Epithelial cell of prostate (primary cell): ENCODE data around the gene VCAN.
A peak's percentile ranks its signal among the peaks of the same experiment; 100 is the strongest.

Experiments used
- DNase-seq: peaks from one replicate; pipeline ENCODE4 v3.0.0-alpha.2; 2011; ENCODE audit warnings: low read depth, low spot score
- H3K27ac ChIP-seq: fragments of 450-650 bp; 2 replicates; pipeline ENCODE4 v1.5.1; 2017; ENCODE audit warnings: mild to moderate bottlenecking

Gene VCAN

DNA sequence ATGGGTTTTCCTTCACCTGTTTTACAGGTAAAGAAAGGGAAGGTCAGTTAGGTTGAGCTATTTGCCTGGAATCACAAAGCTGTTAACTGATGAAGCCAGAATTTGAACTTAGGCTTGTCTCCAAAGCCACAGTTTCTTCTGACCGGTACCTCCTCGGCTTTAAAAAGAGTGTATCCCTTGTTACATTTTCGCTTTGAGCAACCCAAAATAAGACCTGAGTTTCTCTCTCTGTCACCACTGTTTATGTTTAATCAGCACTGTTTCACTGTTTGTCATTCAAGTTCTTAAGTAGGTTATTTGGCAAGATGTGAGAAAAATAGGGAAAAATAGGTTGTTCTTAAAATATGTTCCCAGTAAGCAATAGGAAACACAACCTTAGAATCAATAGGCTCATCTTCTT lies 84.6 kb downstream of the VCAN start:
- no peak for DNase-seq
- no peak overlapping the region for H3K27ac ChIP-seq

DNA sequence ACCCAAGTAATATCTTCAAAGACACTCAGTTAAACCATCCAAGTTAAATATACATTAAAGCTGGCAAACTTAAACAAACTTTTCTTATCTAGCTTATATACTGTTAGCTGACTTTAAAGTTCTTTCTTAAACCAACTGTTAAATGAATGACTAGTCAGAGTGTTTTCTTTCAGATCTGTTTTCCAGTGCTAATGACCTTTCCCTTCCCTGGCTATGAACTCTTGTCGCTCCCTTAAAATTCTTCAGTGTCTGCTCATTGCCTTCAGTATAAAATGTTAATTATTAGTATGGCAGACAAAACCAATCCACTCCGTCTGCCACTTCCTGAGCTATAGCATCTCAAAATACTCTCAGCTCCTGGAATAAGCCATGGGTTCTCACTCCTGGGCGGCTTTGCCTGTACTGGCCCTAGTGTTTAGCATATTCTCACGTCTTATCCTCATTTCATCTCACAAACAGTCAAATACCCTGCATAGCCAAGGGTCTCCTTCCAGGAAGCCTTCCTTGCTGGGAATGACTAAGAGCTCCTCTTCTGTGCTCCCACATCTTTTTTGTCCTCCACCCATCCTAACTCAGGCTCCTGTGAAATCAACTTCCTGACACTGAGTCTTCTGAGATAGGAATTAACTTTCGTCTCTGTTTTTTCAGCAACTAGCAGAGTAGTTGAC lies 87.7 kb downstream of the VCAN start:
- no peak overlapping the region for H3K27ac ChIP-seq
- no peak for DNase-seq

GRCh38 chr5:83562071-83562606 lies 90.6 kb downstream of the VCAN start:
- DNase-seq, result no peak
- H3K27ac ChIP-seq, result no peak overlapping the region

DNA sequence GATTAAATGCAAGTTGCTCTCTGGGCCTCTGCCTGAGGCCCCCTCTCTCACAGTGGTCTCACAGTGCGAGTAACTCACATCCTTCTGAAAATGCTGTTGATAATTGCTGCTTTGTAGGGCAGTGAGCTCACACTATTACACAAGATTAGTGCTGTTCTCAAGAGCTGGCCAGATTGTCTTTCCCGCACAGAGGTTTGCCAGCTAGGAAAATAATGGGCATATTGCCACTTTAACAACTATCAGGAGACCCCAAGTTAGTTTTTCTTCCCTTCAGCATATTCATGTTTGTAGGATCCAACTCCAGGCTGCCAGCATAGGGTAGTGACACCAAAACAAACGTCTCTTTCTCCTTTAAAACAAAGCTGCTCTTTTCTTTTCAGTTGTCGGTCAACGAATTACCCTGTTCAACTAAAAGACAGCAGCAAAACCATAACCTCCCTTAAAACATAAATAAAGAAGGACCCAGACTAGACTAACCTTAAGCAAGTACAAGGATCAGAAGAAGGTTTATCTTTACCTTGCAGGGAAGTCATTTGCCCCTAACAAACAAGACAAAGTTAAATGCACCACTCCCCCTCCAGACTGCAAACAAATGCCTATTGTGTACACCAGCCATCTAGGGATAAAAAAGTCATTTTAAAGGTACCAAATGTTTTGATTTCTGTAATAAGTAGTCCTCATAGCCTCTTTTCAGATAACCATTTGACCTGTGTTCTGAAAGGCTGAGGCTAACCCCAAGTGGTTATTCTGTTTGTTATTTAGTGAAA lies 91.4 kb downstream of the VCAN start:
- H3K27ac ChIP-seq, result no peak overlapping the region
- no peak for DNase-seq

GRCh38 chr5:83563631-83564030 lies 92.1 kb downstream of the VCAN start:
- peak overlapping the region; percentile 56 for H3K27ac ChIP-seq
- no peak for DNase-seq

GRCh38 chr5:83564069-83564749 lies 92.7 kb downstream of the VCAN start:
- peak overlapping the region; percentile 56 for H3K27ac ChIP-seq
- no peak for DNase-seq

GRCh38 chr5:83567741-83568140 lies 96.2 kb downstream of the VCAN start:
- peak overlapping the region; percentile 32 for H3K27ac ChIP-seq

DNA sequence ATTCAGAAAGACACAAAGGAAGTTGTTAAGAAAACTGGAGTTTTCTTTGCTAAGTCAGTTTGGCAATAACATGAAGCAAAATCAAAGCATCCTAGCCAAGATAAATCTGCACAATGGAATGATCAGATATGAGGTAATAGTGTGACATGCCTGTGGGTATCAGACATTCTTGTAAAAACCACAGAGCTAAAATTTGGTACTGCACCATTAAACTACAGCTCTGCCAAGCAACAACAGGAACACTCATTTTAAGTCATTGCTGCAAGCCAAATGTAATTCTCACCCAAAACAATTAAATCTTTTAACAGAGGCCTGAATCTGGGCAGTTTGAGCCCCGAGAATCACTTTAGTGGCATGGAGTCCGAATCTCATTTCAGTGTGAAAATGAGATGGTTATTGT lies 96.6 kb downstream of the VCAN start:
- peak overlapping the region; percentile 32 for H3K27ac ChIP-seq
- peak; percentile 36 for DNase-seq

More at GRCh38 chr5:83567741-83568140, 96.2 kb downstream of the VCAN start:
- DNase-seq, result no peak

- DNase-seq, result no peak
- no peak overlapping the region for H3K27ac ChIP-seq
These were observed 99.4 kb downstream of the VCAN start for GRCh38 chr5:83570916-83571315.

DNA sequence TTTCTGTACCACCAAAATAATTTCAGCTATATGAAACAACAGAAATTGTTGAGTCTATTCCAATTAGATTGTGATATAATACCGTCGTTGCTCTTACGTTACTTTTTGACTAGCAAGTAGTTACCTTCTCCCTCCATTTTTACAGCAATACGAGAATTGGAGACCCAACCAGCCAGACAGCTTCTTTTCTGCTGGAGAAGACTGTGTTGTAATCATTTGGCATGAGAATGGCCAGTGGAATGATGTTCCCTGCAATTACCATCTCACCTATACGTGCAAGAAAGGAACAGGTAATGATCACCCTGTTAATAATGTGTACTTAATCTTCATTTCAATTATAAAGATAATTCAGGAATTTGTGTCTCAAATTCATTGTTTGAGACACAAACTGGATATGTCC lies 100.7 kb downstream of the VCAN start:
- no peak overlapping the region for H3K27ac ChIP-seq
- DNase-seq, result no peak

GRCh38 chr5:83576341-83576740 lies 104.8 kb downstream of the VCAN start:
- DNase-seq, result no peak
- peak overlapping the region; percentile 26 for H3K27ac ChIP-seq

DNA sequence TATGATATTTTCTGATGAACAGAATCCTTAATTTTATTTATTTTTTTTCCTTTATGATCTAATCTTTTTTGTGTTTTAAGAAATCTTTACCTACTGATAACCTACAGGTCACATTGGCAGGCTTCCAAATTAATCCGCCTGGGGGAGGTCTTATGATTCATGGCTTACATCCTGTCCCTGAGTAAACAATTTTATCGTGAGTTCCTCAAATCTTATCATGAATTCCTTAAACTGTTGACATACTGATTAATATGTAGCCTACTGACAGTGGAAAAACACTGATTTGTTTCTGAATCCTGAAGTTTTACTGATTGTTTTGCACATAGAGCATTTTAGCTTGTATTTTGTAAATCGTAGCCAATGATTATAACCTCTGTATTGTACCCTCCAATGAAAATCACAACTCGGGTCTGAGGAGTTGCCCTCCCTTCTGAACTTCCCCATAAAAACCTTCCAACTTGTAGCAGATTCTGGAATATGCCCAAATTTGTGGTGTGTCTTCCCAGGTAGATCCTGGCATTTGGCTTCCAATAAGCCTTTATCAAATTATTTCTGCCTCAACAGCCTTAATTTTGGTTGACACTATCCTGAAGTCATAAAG lies 105.6 kb downstream of the VCAN start:
- H3K27ac ChIP-seq, result peak overlapping the region; percentile 26
- no peak for DNase-seq

- peak; percentile 41 for DNase-seq
- H3K27ac ChIP-seq, result peak overlapping the region; percentile 7
These were observed 112.3 kb downstream of the VCAN start for GRCh38 chr5:83583859-83584258.

DNA sequence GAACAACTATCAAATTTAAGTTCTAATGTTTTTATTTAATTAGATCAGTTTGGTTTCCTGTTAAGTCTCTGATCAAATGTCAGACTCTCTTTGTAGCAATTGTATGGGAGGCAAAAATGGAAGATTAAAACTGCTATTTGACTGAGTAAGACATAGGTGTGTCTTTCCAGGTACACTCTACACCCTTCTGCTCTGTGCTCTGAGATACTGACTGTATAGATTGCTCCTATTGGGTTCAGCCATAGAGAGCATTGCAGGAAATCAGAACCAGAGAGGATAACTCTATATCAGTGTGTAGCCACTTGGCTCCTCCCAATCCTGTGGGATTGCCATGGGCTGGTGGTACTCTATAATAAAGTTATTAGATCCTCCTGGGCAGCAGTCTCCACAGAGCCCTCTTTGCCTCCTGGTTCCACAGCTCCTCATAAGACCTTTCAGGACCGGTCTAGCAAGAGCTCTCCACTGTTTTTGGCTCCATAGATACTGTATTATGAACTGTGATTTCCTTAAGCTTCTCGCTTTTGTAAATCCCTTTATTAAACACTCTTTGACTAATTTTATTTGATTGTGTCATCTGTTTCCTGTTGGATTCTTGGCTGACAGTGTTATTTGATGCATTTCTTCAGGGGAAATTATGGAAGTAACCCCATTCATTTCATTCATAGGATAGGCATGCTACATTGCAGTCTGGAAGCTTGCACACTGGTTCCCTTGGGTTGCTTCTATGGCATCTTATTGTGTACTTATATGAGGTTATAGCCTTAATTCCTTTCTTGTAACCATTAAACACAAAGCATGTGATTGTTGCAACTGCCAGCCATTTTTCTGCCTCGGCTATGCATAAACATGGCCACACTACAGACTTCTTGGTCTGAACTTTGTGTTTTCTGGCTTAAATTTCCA lies 115.6 kb downstream of the VCAN start:
- DNase-seq, result no peak
- H3K27ac ChIP-seq, result no peak overlapping the region

- no peak overlapping the region for H3K27ac ChIP-seq
- DNase-seq, result peak; percentile 24
These were observed 118.2 kb downstream of the VCAN start for GRCh38 chr5:83589786-83590185.

- no peak overlapping the region for H3K27ac ChIP-seq
- DNase-seq, result no peak
These were observed 119.4 kb downstream of the VCAN start for GRCh38 chr5:83590966-83591365.

DNA sequence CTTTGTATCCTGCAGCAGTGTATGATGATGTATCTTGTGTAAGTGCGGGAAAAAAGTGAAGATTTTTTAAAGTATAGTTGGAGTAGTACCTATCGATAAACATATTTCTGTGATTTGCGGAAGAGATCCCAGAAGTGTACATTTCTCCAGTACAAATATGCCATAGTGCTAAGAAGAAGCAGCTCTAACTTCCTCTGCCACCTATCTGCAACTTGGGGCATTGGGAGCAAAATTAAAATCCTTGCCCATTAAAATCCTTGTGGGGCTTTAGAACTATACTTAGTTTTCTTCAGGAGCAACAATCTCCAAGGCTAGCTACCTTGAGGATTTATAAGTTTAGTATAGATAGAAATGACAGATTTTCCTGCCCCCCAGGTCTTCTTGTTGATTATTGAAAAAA lies 123.7 kb downstream of the VCAN start:
- no peak for DNase-seq
- no peak overlapping the region for H3K27ac ChIP-seq

GRCh38 chr5:83608122-83608521 lies 136.6 kb downstream of the VCAN start:
- DNase-seq, result no peak
- H3K27ac ChIP-seq, result no peak overlapping the region

GRCh38 chr5:83614841-83615240 lies 143.3 kb downstream of the VCAN start:
- no peak for DNase-seq
- H3K27ac ChIP-seq, result no peak overlapping the region

GRCh38 chr5:83628360-83628759 lies 156.8 kb downstream of the VCAN start:
- H3K27ac ChIP-seq, result no peak overlapping the region
- DNase-seq, result no peak
